Astrocyte (in vitro differentiated cells and primary cell): Measurements from ENCODE around the gene CCR4. TPM values are rescaled to one million over a fixed set of nuclear protein-coding genes. Genes with fewer than 3 reads are reported as not detected.
"Not testable (repeated sequence)": the region's sequence is repeated elsewhere in the genome, so short reads cannot be mapped to it uniquely, and the experiment has no call there.

Experiments
- DNase-seq: peaks from one replicate; pipeline ENCODE4 v3.0.0-alpha.2; 2010; ENCODE audit warnings: low read depth
- FAIRE-seq: peaks from 2 replicates; lab custom pipeline; 2011; peaks lifted over from hg19 to GRCh38; lab: Jason Lieb, UNC
- H2AFZ ChIP-seq: 2 replicates; pipeline ENCODE4 v1.6.0; 2012; ENCODE audit warnings: low read depth, low read length, inconsistent platforms
- H3K27ac ChIP-seq: 2 replicates; pipeline ENCODE4 v1.5.1; 2011; ENCODE audit warnings: low read depth, low read length, inconsistent platforms
- H3K27me3 ChIP-seq: 2 replicates; pipeline ENCODE4 v1.6.0; 2011; ENCODE audit warnings: low read length, inconsistent platforms; ENCODE audit not compliant: insufficient read depth
- H3K36me3 ChIP-seq: 2 replicates; pipeline ENCODE4 v1.5.1; 2011; ENCODE audit warnings: low read length, inconsistent platforms; ENCODE audit not compliant: insufficient read depth
- H3K4me1 ChIP-seq: 2 replicates; pipeline ENCODE4 v1.5.1; 2011; ENCODE audit warnings: low read length, inconsistent platforms; ENCODE audit not compliant: insufficient read depth
- H3K4me2 ChIP-seq: 2 replicates; pipeline ENCODE4 v1.6.0; 2012; ENCODE audit warnings: low read length, inconsistent platforms
- H3K4me3 ChIP-seq: 2 replicates; pipeline ENCODE4 v1.5.1; 2011; ENCODE audit warnings: low read depth, mild to moderate bottlenecking, low read length, inconsistent platforms; ENCODE audit not compliant: insufficient read depth
- H3K79me2 ChIP-seq: 2 replicates; pipeline ENCODE4 v1.6.0; 2012; ENCODE audit warnings: mild to moderate bottlenecking, low read length, inconsistent platforms; ENCODE audit not compliant: insufficient read depth
- H3K9ac ChIP-seq: 2 replicates; pipeline ENCODE4 v1.6.0; 2012; ENCODE audit warnings: mild to moderate bottlenecking, low read length, inconsistent platforms
- H3K9me3 ChIP-seq: 2 replicates; pipeline ENCODE4 v1.5.1; 2012; ENCODE audit warnings: low read depth, mild to moderate bottlenecking, low read length, inconsistent platforms; ENCODE audit not compliant: insufficient read depth
- H4K20me1 ChIP-seq: 2 replicates; pipeline ENCODE4 v1.6.0; 2012; ENCODE audit warnings: low read length, inconsistent platforms; ENCODE audit not compliant: insufficient read depth
- H3K27ac Mint-ChIP-seq: one replicate; pipeline ENCODE4 v1.8.0; 2021; ENCODE audit warnings: mild to moderate bottlenecking, mixed read lengths; ENCODE audit not compliant: unreplicated experiment
- H3K27me3 Mint-ChIP-seq: one replicate; pipeline ENCODE4 v1.8.0; 2021; ENCODE audit warnings: low read depth, mixed read lengths; ENCODE audit not compliant: unreplicated experiment
- H3K36me3 Mint-ChIP-seq: one replicate; pipeline ENCODE4 v1.8.0; 2021; ENCODE audit warnings: low read depth, mixed read lengths; ENCODE audit not compliant: unreplicated experiment
- H3K4me1 Mint-ChIP-seq: one replicate; pipeline ENCODE4 v1.8.0; 2021; ENCODE audit warnings: low read depth, mixed read lengths; ENCODE audit not compliant: unreplicated experiment
- H3K4me3 Mint-ChIP-seq: one replicate; pipeline ENCODE4 v1.8.0; 2021; ENCODE audit warnings: mild to moderate bottlenecking, moderate library complexity, mixed read lengths; ENCODE audit not compliant: unreplicated experiment
- H3K9me3 Mint-ChIP-seq: one replicate; pipeline ENCODE4 v1.8.0; 2021; ENCODE audit warnings: mild to moderate bottlenecking, mixed read lengths; ENCODE audit not compliant: unreplicated experiment
- CTCF ChIP-seq: IDR thresholded peaks from 2 replicates; pipeline ENCODE4 v1.5.1; 2011; ENCODE audit warnings: low read depth, mild to moderate bottlenecking, inconsistent platforms, low read length, moderate library complexity; ENCODE audit not compliant: insufficient read depth
- EZH2 ChIP-seq: IDR thresholded peaks from 2 replicates; pipeline ENCODE4 v1.6.1; 2012; ENCODE audit warnings: mild to moderate bottlenecking, low read length, inconsistent platforms; ENCODE audit not compliant: insufficient read depth
- total RNA-seq: library from RNA; stranded (reverse); gene quantifications from 2 replicates; pipeline ENCODE4 v1.2.1, GENCODE V29; 2021

Gene CCR4
- total RNA-seq, 1 donor from 2014 or later, result not detected

DNA sequence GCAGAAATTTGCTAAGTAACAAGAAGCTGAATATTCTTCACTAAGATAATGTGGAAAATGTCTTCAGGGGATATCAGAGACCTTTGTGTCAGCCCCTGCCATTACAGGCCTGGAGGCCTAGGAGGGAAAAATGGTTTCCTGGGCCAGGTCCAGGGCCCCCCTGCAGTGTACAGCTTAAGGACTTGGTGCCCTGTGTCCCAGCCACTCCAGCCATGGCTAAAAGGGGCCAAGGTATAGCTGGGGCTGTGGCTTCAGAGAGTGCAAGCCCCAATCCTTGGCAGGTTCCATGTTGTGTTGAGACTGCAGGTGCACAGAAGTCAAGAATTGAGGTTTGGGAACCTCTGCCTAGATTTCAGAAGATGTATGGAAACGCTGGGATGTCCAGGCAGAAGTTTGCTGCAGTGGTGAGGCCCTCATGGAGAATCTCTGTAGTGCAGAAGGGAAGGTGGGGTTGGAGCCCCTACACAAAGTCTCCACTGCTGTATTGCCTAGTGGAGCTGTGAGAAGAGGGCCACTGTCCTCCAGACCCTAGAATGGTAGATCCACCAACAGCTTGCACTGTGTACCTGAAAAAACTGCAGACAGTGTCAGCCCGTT is 14.3 kb downstream of the CCR4 start:
- not testable (repeated sequence) for H3K27me3 ChIP-seq, H2AFZ ChIP-seq, H4K20me1 ChIP-seq, H3K4me3 Mint-ChIP-seq, H3K79me2 ChIP-seq, DNase-seq, H3K27ac ChIP-seq, H3K4me1 ChIP-seq, H3K4me3 ChIP-seq, FAIRE-seq, H3K9ac ChIP-seq, H3K27ac Mint-ChIP-seq, H3K36me3 ChIP-seq, H3K9me3 ChIP-seq, H3K4me1 Mint-ChIP-seq, H3K4me2 ChIP-seq, H3K27me3 Mint-ChIP-seq
- H3K36me3 Mint-ChIP-seq, result peaks cover 11% of the 10 kb centered on the region
- peaks cover 23% of the 10 kb centered on the region for H3K9me3 Mint-ChIP-seq

GRCh38 chr3:32966627-32967026 is 15.2 kb downstream of the CCR4 start:
- not testable (repeated sequence) for H3K27ac ChIP-seq, DNase-seq, H3K4me1 Mint-ChIP-seq, H3K27me3 Mint-ChIP-seq, H3K79me2 ChIP-seq, H3K27ac Mint-ChIP-seq, H3K36me3 ChIP-seq, H3K4me2 ChIP-seq, FAIRE-seq, H3K9me3 ChIP-seq, H3K4me1 ChIP-seq, H3K27me3 ChIP-seq, H2AFZ ChIP-seq, H3K4me3 ChIP-seq, H3K4me3 Mint-ChIP-seq, H4K20me1 ChIP-seq, H3K9ac ChIP-seq
- Mint-ChIP-seq H3K36me3 (peaks cover 11% of the 10 kb centered on the region), H3K9me3 (peaks cover 23% of the 10 kb centered on the region)

GRCh38 chr3:32968166-32968919 is 16.9 kb downstream of the CCR4 start:
- DNase-seq (no peak), FAIRE-seq (no peak)
- Mint-ChIP-seq H3K27me3 (peaks cover 7% of the 10 kb centered on the region), H3K9me3 (peaks cover 23% of the 10 kb centered on the region), H3K36me3 (peaks cover 14% of the 10 kb centered on the region), H3K4me3 (no peak overlapping the region), H3K27ac (no peak overlapping the region), H3K4me1 (peaks cover 4% of the 10 kb centered on the region)
- no peak for TF ChIP-seq CTCF
- TF ChIP-seq EZH2, result no peak
- Histone ChIP-seq H3K4me1 (no peaks in the 10 kb centered on the region), H3K36me3 (no peaks in the 10 kb centered on the region), H3K9me3 (peaks cover 6% of the 10 kb centered on the region), H3K27ac (no peak overlapping the region), H3K27me3 (no peaks in the 10 kb centered on the region), H3K9ac (no peak overlapping the region), H3K4me2 (no peak overlapping the region), H2AFZ (no peak overlapping the region), H3K4me3 (no peak overlapping the region), H3K79me2 (no peaks in the 10 kb centered on the region), H4K20me1 (no peaks in the 10 kb centered on the region)
